GM12878 (cell line): ENCODE data around the gene AP4B1. TPM values are rescaled to one million over a fixed set of nuclear protein-coding genes. Genes with fewer than 3 reads are reported as not detected.

Experiments
- CBX3 ChIP-seq: fragments of 200-600 bp; sonication (generic); IDR thresholded peaks from 2 replicates; pipeline ENCODE4 v1.6.1; 2016; ENCODE audit warnings: low read depth, borderline replicate concordance
- E2F8 ChIP-seq: fragments of 450-650 bp; IDR thresholded peaks from 2 replicates; pipeline ENCODE4 v1.6.1; 2018; ENCODE audit warnings: mild to moderate bottlenecking, low read depth, moderate library complexity; ENCODE audit not compliant: partially characterized antibody
- EP300 ChIP-seq, 2 experiments: fragments of 150-350 bp in 1 of 2; IDR thresholded peaks; 2 replicates each; pipeline ENCODE4 v1.6.1; 2011 to 2012; ENCODE audit warnings: low read depth in 2 of 2, low read length in 2 of 2, borderline replicate concordance in 1 of 2, improper control_type of control experiment in 1 of 2, inconsistent platforms in 1 of 2; ENCODE audit not compliant: control insufficient read depth in 1 of 2
- IKZF1 ChIP-seq: fragments of 450-650 bp; conservative IDR thresholded peaks from 2 replicates; pipeline ENCODE4 v1.6.1; 2017; ENCODE audit warnings: antibody characterized with exemption, mild to moderate bottlenecking
- KDM1A ChIP-seq: fragments of 200-600 bp; sonication (generic); IDR thresholded peaks from 2 replicates; pipeline ENCODE4 v1.6.1; 2016; ENCODE audit warnings: borderline replicate concordance
- NFIC ChIP-seq: IDR thresholded peaks from 2 replicates; pipeline ENCODE4 v1.6.1; 2012; ENCODE audit warnings: low read depth, mild to moderate bottlenecking, inconsistent platforms, low read length, moderate library complexity
- RAD51 ChIP-seq: fragments of 450-650 bp; IDR thresholded peaks from 2 replicates; pipeline ENCODE4 v1.6.1; 2016; ENCODE audit warnings: moderate library complexity, mild to moderate bottlenecking, inconsistent platforms
- SKIL ChIP-seq: fragments of 450-650 bp; IDR thresholded peaks from 2 replicates; pipeline ENCODE4 v1.6.1; 2017; ENCODE audit warnings: mild to moderate bottlenecking, low read depth, inconsistent platforms; ENCODE audit not compliant: poor library complexity, severe bottlenecking
- SRF ChIP-seq, 2 experiments: IDR thresholded peaks; 2 replicates each; pipeline ENCODE4 v1.6.1; 2011; ENCODE audit warnings: low read depth in 2 of 2, low read length in 2 of 2, mild to moderate bottlenecking in 1 of 2, moderate library complexity in 1 of 2
- ZNF24 ChIP-seq: fragments of 450-650 bp; IDR thresholded peaks from 2 replicates; pipeline ENCODE4 v1.6.1; 2017; ENCODE audit warnings: antibody characterized with exemption, mild to moderate bottlenecking
- polyA plus RNA-seq, 11 experiments: library from polyadenylated mRNA; depleted of rRNA in 4 of 11; unstranded in 6 of 11; stranded (reverse) in 5 of 11; fragments of >200 nt; fragmentation: Nextera tagmentation in 4 of 11; fragmentation: Illumina TruSeq in 1 of 11; extraction: Ambion mirVana in 4 of 11; extraction: Trizol in 1 of 11; gene quantifications; 1 replicate in 1 of 11; 2 replicates in 10 of 11; pipeline versions ENCODE4 v1.2.1 to v1.2.3, GENCODE V29; 2011 to 2016; ENCODE audit warnings: inconsistent platforms in 2 of 11, missing spikeins in 2 of 11, low read depth in 1 of 11
- total RNA-seq, 4 experiments: library from RNA; depleted of rRNA in 3 of 4; stranded (reverse); fragments of >200 nt in 3 of 4; fragmentation: Illumina TruSeq in 1 of 4; extraction: Trizol in 1 of 4; gene quantifications; 2 replicates each; pipeline versions ENCODE4 v1.2.1 to v1.2.3, GENCODE V29; 2013 to 2021

The AP4B1 gene
- total and polyA plus RNA-seq, 10 of the 15 experiments (the other 5 are each of a cell fraction or from before 2014, with no cell fraction given), result 27.2 to 61.0 (median 33.0) TPM

GRCh38 chr1:113904674-113905434 is at the start of gene AP4B1, which contains the start of gene DCLRE1B (continued):
- no peak for TF ChIP-seq CBX3
- no peak for TF ChIP-seq KDM1A
- TF ChIP-seq NFIC, result no peak
- TF ChIP-seq IKZF1, result peak; percentile 93
- TF ChIP-seq E2F8, result peak; percentile 74
- TF ChIP-seq SRF (IDR thresholded peaks at IDR 0.05; ENCODE audit: low read depth in 2 of 2, low read length in 2 of 2), result peak; percentile 87 to 99
- peak; percentile 84 for TF ChIP-seq ZNF24
- peak in 1 of 2 experiments; percentile 69; a peak in 1 of 4 replicates for TF ChIP-seq EP300 (IDR thresholded peaks at IDR 0.05; ENCODE audit: borderline replicate concordance in 1 of 2, control insufficient read depth in 1 of 2, low read depth in 2 of 2, low read length in 2 of 2)
- 0 out of 2 replicates have a peak, but pooled peaks have one; percentile 11 for TF ChIP-seq RAD51
- peak; percentile 80 for TF ChIP-seq SKIL
